ENCODE results near the gene LZTS3.

DNA sequence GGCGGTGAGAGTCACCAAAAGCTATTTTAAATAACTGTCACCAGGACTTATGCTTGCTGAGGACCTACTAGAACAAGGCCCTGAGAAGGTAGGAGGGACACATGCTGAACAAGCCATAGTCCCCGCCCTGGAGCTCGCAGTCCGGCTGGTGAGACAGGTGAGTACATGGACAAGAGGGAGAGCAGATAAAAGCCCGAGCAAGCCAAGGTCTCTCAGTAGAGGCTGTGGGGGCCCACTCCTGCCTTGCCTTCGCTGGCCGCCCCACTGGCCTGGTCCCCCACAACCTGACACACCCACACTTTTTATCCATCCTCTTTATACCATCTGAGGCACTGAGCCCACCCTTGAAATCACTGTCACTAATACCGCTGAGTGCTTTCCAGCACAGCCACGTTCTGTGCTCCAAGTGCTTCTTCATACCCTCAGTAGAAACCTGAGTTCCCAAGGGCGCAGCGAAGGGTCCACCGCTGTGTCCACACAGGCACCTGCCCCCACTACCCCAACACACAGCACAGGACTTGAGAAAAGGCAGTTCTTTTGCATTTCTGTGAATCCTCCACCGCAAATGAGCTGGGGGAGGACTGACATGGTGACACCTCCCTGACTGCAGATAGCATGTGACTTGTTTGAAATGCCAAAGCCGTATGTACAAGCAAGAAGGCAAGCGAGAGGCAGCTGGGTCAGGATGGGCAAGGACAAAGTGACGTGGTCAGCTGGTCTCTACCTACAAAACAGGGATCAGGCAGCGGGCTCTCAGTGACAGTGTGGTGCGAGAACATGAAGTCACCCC is 19.1 kb upstream of the LZTS3 start:
- TF ChIP-seq ASH2L (IDR thresholded peaks at IDR 0.05; ENCODE audit: borderline replicate concordance, low read depth) (no peak), GABPA (IDR thresholded peaks at IDR 0.05; ENCODE audit: low read depth) (no peak), POLR2AphosphoS2 (IDR thresholded peaks at IDR 0.05; ENCODE audit: low read depth, low read length) (no peak), POLR2A (IDR thresholded peaks at IDR 0.05; ENCODE audit: low read depth, low read length) (no peak), RAD51 (IDR thresholded peaks at IDR 0.05) (no peak), RAD21 (IDR thresholded peaks at IDR 0.05; ENCODE audit: insufficient read depth, low read depth, low read length) (no peak), JUND (IDR thresholded peaks at IDR 0.05; ENCODE audit: low read depth, low read length) (no peak), CEBPB (IDR thresholded peaks at IDR 0.05; ENCODE audit: borderline replicate concordance in 1 of 2, low read depth in 2 of 2, low read length in 2 of 2) (no peak), SMAD1 (IDR thresholded peaks at IDR 0.05; ENCODE audit: low read depth, partially characterized antibody) (no peak), NFYA (IDR thresholded peaks at IDR 0.05; ENCODE audit: borderline replicate concordance, low read depth, low read length) (no peak), HDGF (IDR thresholded peaks at IDR 0.05) (no peak), POLR2AphosphoS5 (IDR thresholded peaks at IDR 0.05; ENCODE audit: low read length) (no peak)
- TF ChIP-seq, protein P1, sequence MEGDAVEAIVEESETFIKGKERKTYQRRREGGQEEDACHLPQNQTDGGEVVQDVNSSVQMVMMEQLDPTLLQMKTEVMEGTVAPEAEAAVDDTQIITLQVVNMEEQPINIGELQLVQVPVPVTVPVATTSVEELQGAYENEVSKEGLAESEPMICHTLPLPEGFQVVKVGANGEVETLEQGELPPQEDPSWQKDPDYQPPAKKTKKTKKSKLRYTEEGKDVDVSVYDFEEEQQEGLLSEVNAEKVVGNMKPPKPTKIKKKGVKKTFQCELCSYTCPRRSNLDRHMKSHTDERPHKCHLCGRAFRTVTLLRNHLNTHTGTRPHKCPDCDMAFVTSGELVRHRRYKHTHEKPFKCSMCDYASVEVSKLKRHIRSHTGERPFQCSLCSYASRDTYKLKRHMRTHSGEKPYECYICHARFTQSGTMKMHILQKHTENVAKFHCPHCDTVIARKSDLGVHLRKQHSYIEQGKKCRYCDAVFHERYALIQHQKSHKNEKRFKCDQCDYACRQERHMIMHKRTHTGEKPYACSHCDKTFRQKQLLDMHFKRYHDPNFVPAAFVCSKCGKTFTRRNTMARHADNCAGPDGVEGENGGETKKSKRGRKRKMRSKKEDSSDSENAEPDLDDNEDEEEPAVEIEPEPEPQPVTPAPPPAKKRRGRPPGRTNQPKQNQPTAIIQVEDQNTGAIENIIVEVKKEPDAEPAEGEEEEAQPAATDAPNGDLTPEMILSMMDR (IDR thresholded peaks at IDR 0.05 in 2 of 3, conservative IDR thresholded peaks at IDR 0.05 in 1 of 3; ENCODE audit: control insufficient read depth in 2 of 3, extremely low read depth in 1 of 3, insufficient read depth in 1 of 3, low read depth in 3 of 3, low read length in 3 of 3): no peak
